SH-SY5Y (cell line): ENCODE results near the gene ACSL5.
A peak's percentile ranks its signal among the peaks of the same experiment; 100 is the strongest.

Experiments
- GATA2 ChIP-seq: IDR thresholded peaks from 2 replicates; pipeline ENCODE4 v1.6.1; 2011; ENCODE audit warnings: mild to moderate bottlenecking, low read depth, low read length
- GATA3 ChIP-seq: IDR thresholded peaks from 2 replicates; pipeline ENCODE4 v1.6.1; 2011; ENCODE audit warnings: low read depth, mild to moderate bottlenecking, low read length, moderate library complexity

ACSL5 gene

GRCh38 chr10:112447620-112447928, 73.7 kb downstream of the ACSL5 start:
- TF ChIP-seq GATA3: no peak
- no peak for TF ChIP-seq GATA2

- no peak for TF ChIP-seq GATA3
- no peak for TF ChIP-seq GATA2
These were observed 75.0 kb downstream of the ACSL5 start for GRCh38 chr10:112448888-112449287.

- no peak for TF ChIP-seq GATA2
- no peak for TF ChIP-seq GATA3
These were observed 81.2 kb downstream of the ACSL5 start for GRCh38 chr10:112454910-112455779.

GRCh38 chr10:112456533-112456932, 82.6 kb downstream of the ACSL5 start:
- TF ChIP-seq GATA2: no peak

GRCh38 chr10:112460366-112460765, 86.5 kb downstream of the ACSL5 start:
- TF ChIP-seq GATA2: no peak
- TF ChIP-seq GATA3: no peak

GRCh38 chr10:112461029-112461887, 87.3 kb downstream of the ACSL5 start:
- TF ChIP-seq GATA2: no peak

GRCh38 chr10:112465299-112465883, 91.5 kb downstream of the ACSL5 start:
- TF ChIP-seq GATA2 (no peak), GATA3 (no peak)

GRCh38 chr10:112466802-112467201, 92.9 kb downstream of the ACSL5 start:
- TF ChIP-seq GATA2 (no peak), GATA3 (no peak)

GRCh38 chr10:112467541-112468075, 93.7 kb downstream of the ACSL5 start:
- TF ChIP-seq GATA2 (no peak), GATA3 (no peak)

GRCh38 chr10:112471878-112472487, 98.1 kb downstream of the ACSL5 start:
- TF ChIP-seq GATA3: no peak
- no peak for TF ChIP-seq GATA2

- TF ChIP-seq GATA2: no peak
- 0 out of 2 replicates have a peak, but pooled peaks have one; percentile 35 for TF ChIP-seq GATA3
These were observed 101.8 kb downstream of the ACSL5 start for GRCh38 chr10:112475575-112476218.
